ENCODE measurements around the gene KCNMA1. TPM values are rescaled to one million over a fixed set of nuclear protein-coding genes. Genes with fewer than 3 reads are reported as not detected.

Gene KCNMA1
- total RNA-seq, 1 experiment from 2014 or later, result 20.7 TPM

DNA sequence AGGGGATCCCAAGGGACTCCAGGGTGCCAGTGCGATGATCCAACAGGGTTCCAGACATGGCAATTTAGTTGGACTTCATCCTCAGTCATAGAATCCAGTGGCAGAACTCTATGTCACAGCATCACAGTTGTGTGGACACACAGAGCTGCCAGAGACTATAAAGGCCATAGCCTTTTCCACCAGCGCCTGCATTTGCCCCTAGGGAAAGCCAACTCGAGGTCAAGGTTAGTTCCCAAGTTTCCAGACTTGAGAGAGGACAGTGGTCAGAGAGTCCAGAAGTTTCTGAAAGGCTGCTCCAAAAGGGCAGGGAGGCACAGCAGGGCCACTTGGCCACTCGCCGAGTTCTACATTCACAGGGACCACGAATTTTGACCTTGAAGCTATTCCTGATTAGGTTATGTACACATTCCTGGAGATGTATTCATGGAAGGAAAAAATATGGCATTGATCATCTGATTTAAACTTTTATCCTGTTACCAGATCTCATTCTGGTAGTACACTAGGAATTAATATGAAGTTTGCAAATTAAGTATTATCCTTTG, 170.1 kb downstream of the KCNMA1 start:
- no peak for DNase-seq
- Mint-ChIP-seq H3K9me3 (ENCODE audit: unreplicated experiment) (no peaks in the 10 kb centered on the region), H3K4me1 (ENCODE audit: low read depth, unreplicated experiment) (peaks cover 10% of the 10 kb centered on the region), H3K27me3 (ENCODE audit: insufficient read depth, unreplicated experiment) (no peaks in the 10 kb centered on the region), H3K36me3 (ENCODE audit: insufficient read depth, unreplicated experiment) (no peaks in the 10 kb centered on the region), H3K4me3 (ENCODE audit: unreplicated experiment) (no peak overlapping the region), H3K27ac (ENCODE audit: unreplicated experiment) (no peak overlapping the region)
- no peak overlapping the region for H3K4me3 ChIP-seq (ENCODE audit: low read depth, low read length)
- H3K4me1 ChIP-seq, result peaks cover 6% of the 10 kb centered on the region
- CTCF ChIA-PET, result no interaction called here
- no peaks in the 10 kb centered on the region for H3K36me3 ChIP-seq (ENCODE audit: control insufficient read depth, insufficient read depth, low read length)
- BruUV-seq (replicated peaks), result no TSS peak
- POLR2A ChIA-PET, result no interaction called here
- TF ChIP-seq, protein P1, sequence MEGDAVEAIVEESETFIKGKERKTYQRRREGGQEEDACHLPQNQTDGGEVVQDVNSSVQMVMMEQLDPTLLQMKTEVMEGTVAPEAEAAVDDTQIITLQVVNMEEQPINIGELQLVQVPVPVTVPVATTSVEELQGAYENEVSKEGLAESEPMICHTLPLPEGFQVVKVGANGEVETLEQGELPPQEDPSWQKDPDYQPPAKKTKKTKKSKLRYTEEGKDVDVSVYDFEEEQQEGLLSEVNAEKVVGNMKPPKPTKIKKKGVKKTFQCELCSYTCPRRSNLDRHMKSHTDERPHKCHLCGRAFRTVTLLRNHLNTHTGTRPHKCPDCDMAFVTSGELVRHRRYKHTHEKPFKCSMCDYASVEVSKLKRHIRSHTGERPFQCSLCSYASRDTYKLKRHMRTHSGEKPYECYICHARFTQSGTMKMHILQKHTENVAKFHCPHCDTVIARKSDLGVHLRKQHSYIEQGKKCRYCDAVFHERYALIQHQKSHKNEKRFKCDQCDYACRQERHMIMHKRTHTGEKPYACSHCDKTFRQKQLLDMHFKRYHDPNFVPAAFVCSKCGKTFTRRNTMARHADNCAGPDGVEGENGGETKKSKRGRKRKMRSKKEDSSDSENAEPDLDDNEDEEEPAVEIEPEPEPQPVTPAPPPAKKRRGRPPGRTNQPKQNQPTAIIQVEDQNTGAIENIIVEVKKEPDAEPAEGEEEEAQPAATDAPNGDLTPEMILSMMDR (IDR thresholded peaks at IDR 0.05; ENCODE audit: insufficient read depth in 1 of 2, low read depth in 1 of 2, low read length in 1 of 2, severe bottlenecking in 1 of 2, unreplicated experiment in 1 of 2), result no peak
- no peaks in the 10 kb centered on the region for H3K27me3 ChIP-seq (replicated peaks; ENCODE audit: control insufficient read depth, insufficient read depth, low read length)
- intact Hi-C loops (cut with micrococcal nuclease; ENCODE audit: unreplicated experiment), result no loop called here
- no peaks in the 10 kb centered on the region for H3K9me3 ChIP-seq

DNA sequence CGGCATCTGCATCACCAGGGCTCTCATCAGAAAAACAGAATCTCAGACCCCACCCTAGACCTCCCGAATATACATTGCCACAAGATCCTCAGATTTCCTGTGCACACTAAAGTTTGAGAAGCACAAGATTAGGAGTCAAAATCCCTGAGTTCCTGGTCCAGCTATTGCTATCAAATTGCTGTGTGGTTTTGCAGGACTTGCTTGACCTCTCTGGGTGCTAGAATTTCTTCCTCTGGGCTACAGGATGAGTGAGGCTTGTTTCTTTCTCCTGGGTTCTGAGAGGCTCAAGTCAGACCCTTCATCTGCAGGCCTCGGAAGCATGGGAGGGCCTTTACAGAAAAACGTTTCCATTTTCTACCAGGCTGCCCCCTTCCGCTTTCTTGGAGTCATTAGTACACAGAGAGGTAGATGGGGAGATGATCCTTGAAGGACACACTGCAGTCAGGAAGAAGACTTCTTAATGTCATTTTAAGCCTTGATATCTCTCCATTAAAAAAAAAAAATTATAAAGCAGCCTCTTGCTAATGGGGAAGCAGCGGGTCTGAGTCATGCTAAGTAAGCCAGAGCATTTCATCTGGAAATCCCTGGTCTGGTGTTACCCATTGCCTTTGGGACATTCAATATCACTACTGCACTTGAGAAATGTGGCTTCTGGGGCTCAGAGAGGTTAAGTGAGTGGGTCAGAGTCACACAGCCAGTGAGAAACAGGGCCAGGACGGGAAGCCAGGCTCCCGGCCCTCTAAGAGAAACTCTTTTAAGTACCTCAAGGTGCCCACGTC, 173.5 kb downstream of the KCNMA1 start:
- peaks cover 6% of the 10 kb centered on the region for H3K4me1 ChIP-seq
- H3K36me3 ChIP-seq (ENCODE audit: control insufficient read depth, insufficient read depth, low read length), result no peaks in the 10 kb centered on the region
- ChIA-PET POLR2A (no interaction called here), CTCF (no interaction called here)
- no peaks in the 10 kb centered on the region for H3K27me3 Mint-ChIP-seq (ENCODE audit: insufficient read depth, unreplicated experiment)
- H3K4me3 ChIP-seq (ENCODE audit: low read depth, low read length), result no peak overlapping the region
- no TSS peak for BruUV-seq (replicated peaks)
- H3K36me3 Mint-ChIP-seq (ENCODE audit: insufficient read depth, unreplicated experiment), result no peaks in the 10 kb centered on the region
- H3K27me3 ChIP-seq (replicated peaks; ENCODE audit: control insufficient read depth, insufficient read depth, low read length), result no peaks in the 10 kb centered on the region
- no peak overlapping the region for H3K27ac Mint-ChIP-seq (ENCODE audit: unreplicated experiment)
- peaks cover 25% of the 10 kb centered on the region for H3K4me1 Mint-ChIP-seq (ENCODE audit: low read depth, unreplicated experiment)
- DNase-seq, result no peak
- H3K9me3 ChIP-seq, result no peaks in the 10 kb centered on the region
- TF ChIP-seq, protein P1 (IDR thresholded peaks at IDR 0.05; ENCODE audit: insufficient read depth in 1 of 2, low read depth in 1 of 2, low read length in 1 of 2, severe bottlenecking in 1 of 2, unreplicated experiment in 1 of 2), result no peak
- H3K9me3 Mint-ChIP-seq (ENCODE audit: unreplicated experiment), result no peaks in the 10 kb centered on the region
- H3K4me3 Mint-ChIP-seq (ENCODE audit: unreplicated experiment), result no peak overlapping the region
- intact Hi-C loops (cut with micrococcal nuclease; ENCODE audit: unreplicated experiment), result no loop called here

DNA sequence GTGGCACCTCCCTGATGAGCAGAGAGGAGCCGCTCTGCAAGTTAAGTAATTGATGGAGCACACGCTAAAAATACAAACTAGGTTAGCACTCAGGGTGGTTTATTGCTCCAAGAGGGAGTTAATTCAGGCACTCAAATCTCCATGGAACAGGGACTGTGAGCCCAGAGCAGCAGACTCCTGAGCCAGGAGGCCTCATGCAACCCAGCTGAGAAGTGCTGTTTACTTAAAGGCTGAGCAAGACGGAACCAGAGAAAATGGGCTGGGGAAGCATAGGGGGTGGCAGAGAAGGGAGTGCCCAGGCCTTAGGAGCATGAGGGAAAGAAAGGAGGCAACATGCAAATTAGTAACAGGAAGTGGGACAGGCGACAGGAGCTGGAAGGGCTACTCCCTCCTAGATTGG, 174.1 kb downstream of the KCNMA1 start:
- H3K27me3 Mint-ChIP-seq (ENCODE audit: insufficient read depth, unreplicated experiment), result no peaks in the 10 kb centered on the region
- POLR2A ChIA-PET, result no interaction called here
- no peak overlapping the region for H3K27ac Mint-ChIP-seq (ENCODE audit: unreplicated experiment)
- H3K9me3 Mint-ChIP-seq (ENCODE audit: unreplicated experiment), result no peaks in the 10 kb centered on the region
- no TSS peak for BruUV-seq (replicated peaks)
- no peak for DNase-seq
- Histone ChIP-seq H3K9me3 (no peaks in the 10 kb centered on the region), H3K4me1 (peaks cover 6% of the 10 kb centered on the region), H3K4me3 (ENCODE audit: low read depth, low read length) (no peak overlapping the region), H3K27me3 (replicated peaks; ENCODE audit: control insufficient read depth, insufficient read depth, low read length) (no peaks in the 10 kb centered on the region), H3K36me3 (ENCODE audit: control insufficient read depth, insufficient read depth, low read length) (no peaks in the 10 kb centered on the region)
- peaks cover 25% of the 10 kb centered on the region for H3K4me1 Mint-ChIP-seq (ENCODE audit: low read depth, unreplicated experiment)
- intact Hi-C loops (cut with micrococcal nuclease; ENCODE audit: unreplicated experiment), result no loop called here
- CTCF ChIA-PET, result no interaction called here
- TF ChIP-seq, protein P1 (IDR thresholded peaks at IDR 0.05; ENCODE audit: insufficient read depth in 1 of 2, low read depth in 1 of 2, low read length in 1 of 2, severe bottlenecking in 1 of 2, unreplicated experiment in 1 of 2), result no peak
- H3K36me3 Mint-ChIP-seq (ENCODE audit: insufficient read depth, unreplicated experiment), result no peaks in the 10 kb centered on the region
- H3K4me3 Mint-ChIP-seq (ENCODE audit: unreplicated experiment), result no peak overlapping the region
